ENCODE results near the gene CEACAM4.
"Not testable (repeated sequence)": the region's sequence is repeated elsewhere in the genome, so short reads cannot be mapped to it uniquely, and the experiment has no call there.

CEACAM4 gene

DNA sequence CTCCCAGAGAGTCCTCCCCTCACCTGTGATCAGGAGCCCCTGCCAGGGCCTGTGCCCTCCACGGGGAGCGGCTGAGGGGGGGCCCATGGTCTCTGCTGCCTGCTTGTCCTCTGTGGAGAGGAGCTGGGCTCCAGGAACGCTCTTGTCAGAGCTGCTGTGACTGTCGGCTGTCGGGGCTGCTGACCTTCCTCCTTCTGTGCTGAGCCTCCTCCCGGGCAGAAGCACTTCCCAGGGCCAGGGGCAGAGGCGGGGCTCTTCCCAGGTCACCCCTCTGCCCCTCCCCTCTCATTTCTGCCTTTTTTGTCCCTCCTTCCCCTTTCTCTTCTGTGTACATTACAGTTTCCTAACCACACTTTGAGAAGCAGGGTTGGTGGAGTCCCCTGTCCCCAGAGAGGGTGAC is at the start of gene CEACAM4:
TSS of gene CEACAM4 (minus strand) at position 198 of the 400 bp plus-strand sequence. CDS start at position 87, 111 bp downstream.
- H3K4me3 ChIP-seq (ENCODE audit: low read length), result no peak within 1 kb of the TSS
- no peak for DNase-seq (ENCODE audit: low read depth)
- TF ChIP-seq, protein P1, sequence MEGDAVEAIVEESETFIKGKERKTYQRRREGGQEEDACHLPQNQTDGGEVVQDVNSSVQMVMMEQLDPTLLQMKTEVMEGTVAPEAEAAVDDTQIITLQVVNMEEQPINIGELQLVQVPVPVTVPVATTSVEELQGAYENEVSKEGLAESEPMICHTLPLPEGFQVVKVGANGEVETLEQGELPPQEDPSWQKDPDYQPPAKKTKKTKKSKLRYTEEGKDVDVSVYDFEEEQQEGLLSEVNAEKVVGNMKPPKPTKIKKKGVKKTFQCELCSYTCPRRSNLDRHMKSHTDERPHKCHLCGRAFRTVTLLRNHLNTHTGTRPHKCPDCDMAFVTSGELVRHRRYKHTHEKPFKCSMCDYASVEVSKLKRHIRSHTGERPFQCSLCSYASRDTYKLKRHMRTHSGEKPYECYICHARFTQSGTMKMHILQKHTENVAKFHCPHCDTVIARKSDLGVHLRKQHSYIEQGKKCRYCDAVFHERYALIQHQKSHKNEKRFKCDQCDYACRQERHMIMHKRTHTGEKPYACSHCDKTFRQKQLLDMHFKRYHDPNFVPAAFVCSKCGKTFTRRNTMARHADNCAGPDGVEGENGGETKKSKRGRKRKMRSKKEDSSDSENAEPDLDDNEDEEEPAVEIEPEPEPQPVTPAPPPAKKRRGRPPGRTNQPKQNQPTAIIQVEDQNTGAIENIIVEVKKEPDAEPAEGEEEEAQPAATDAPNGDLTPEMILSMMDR (conservative IDR thresholded peaks at IDR 0.05; ENCODE audit: low read length), result no peak

DNA sequence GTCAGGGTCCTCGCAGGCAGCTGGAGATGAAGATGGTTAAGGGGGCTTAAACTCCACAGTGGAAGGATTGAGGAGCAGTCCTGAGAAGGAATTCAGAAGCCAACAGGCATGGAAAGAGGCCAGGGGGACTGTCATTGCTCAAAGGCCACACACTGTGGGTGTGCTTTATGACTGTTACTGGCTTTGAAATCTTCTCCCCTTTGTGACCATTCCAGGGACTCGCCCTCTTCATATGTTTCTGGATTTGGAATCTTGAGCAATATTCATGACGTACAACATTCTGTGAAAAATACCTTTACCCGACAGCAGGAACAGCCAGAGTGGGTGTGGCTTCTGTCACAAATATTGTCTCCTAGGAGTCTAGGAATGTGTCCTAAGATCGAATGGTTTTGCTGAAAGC is 44.6 kb upstream of the CEACAM4 start:
- DNase-seq (ENCODE audit: low read depth), result no peak
- TF ChIP-seq, protein P1 (conservative IDR thresholded peaks at IDR 0.05; ENCODE audit: low read length), result no peak
- H3K4me3 ChIP-seq (ENCODE audit: low read length), result no peak overlapping the region

DNA sequence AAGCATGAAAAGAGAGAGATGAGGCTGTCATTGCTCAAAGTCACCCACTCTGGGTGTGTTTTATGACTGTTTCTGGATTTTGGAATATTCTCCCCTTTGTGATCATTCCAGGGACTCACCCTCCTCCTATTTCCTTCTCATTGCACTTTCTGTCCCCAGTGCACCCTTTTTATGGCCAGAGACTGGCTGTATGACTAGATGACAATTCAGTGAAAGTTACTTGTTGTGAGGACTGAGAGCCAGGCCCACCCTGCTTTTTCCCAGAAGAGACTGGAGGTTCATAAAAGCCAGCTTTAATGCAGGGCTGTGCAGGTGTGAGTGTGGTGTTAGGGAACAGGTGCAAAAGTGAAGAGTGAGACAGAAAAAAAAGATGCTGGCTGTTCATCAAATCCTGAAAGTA is 43.9 kb upstream of the CEACAM4 start:
- no peak overlapping the region for H3K4me3 ChIP-seq (ENCODE audit: low read length)
- DNase-seq (ENCODE audit: low read depth), result no peak
- TF ChIP-seq, protein P1 (conservative IDR thresholded peaks at IDR 0.05; ENCODE audit: low read length), result no peak

DNA sequence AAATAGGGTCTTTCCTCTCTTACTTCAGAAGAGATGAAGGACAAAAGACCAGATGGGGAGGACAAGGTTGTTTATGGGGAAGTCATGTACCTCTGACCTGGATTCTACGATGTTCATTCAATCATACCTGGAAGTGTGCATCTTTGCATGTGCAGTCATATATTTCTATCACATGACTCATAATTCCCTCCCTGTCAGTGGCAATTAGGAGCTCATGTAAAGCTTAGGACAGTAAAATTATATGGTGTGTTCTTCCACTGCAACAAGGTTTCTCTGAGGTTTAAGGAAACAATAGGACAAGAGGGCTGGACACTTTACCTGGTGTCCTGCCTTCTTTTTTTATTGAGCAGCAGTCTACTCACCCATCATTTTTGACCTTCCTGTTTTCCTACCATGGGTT is 41.4 kb upstream of the CEACAM4 start:
- DNase-seq (ENCODE audit: low read depth), result no peak
- TF ChIP-seq, protein P1 (conservative IDR thresholded peaks at IDR 0.05; ENCODE audit: low read length), result no peak
- H3K4me3 ChIP-seq (ENCODE audit: low read length), result no peak overlapping the region

DNA sequence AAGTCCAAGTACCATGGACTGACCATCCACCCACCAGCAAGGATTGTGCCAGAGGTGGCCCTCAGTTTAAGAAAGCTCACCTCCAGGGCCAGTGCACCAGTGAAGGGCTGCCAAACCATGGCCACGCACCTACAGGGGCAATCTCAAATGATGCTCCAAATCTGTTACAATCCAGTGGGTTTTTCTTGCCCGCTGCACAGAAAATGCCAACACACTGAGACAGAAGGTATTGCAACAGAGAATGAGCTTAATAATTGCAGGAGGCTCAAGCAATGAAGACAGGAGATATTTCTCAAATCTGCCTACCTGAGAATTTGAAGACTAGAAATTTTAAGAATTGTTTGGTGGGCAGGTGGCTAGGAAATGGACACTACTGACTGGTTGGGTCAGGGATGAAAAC is 39.2 kb upstream of the CEACAM4 start:
- DNase-seq (ENCODE audit: low read depth), result no peak
- TF ChIP-seq, protein P1 (conservative IDR thresholded peaks at IDR 0.05; ENCODE audit: low read length), result no peak

DNA sequence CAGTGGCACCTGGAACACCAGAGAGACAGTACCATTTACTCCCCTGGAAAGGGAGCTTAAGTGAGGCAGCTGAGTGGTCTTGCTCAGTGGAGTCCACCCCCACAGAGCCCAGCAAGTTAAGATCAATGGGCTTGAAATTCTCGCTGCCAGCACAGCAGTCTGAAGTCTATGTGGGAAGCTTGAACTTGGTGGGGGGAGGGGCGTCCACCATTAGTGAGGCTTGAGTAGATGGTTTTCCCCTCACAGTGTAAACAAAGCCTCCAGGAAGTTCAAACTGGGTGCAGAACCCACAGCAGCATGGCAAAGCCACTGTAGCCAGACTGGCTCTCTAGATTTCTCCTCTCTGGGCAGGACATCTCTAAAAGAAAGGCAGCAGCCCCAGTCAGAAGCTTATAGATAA is 30.3 kb upstream of the CEACAM4 start:
- H3K4me3 ChIP-seq (ENCODE audit: low read length), result no peak overlapping the region
- no peak for DNase-seq (ENCODE audit: low read depth)
- TF ChIP-seq, protein P1 (conservative IDR thresholded peaks at IDR 0.05; ENCODE audit: low read length), result no peak

More for the DNA sequence above, 39.2 kb upstream of the CEACAM4 start:
- H3K4me3 ChIP-seq (ENCODE audit: low read length), result no peak overlapping the region

DNA sequence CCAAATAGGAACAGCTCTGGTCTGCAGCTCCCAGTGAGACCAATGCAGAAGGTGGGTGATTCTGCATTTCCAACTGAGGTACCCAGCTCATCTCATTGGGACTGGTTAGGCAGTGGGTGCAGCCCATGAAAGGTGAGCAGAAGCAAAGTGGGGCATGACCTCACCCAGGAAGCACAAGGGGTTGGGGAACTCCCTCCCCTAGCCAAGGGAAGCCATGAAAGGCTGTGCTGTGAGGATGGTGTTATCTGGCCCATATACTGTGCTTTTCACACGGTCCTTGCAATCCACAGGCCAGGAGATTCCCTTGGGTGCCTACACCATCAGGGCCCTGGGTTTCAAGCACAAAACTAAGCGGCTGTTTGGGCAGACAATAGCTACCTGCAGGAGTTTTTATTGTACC is 29.9 kb upstream of the CEACAM4 start:
- H3K4me3 ChIP-seq (ENCODE audit: low read length); DNase-seq (ENCODE audit: low read depth): not testable (repeated sequence)

DNA sequence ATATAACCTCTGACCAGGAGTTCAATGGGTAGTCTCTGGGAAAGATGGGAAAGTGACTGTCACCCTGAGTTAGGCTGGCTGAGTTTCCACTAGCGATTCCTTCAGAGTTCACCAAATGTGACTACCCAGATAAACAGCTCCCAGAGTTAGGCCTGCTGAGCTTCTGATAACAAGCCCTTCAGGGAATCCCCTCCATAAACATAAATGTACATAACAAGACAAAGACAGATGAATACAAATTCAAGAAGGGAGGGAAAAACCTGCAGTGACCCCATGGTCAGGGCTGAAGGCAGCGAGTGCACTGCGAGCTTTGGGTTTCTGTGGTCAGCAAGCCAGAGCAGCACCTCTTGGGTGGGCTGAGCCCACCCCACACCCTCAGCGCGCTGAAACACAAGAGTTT is 25.4 kb upstream of the CEACAM4 start:
- no peak for DNase-seq (ENCODE audit: low read depth)
- TF ChIP-seq, protein P1 (conservative IDR thresholded peaks at IDR 0.05; ENCODE audit: low read length), result no peak
- no peak overlapping the region for H3K4me3 ChIP-seq (ENCODE audit: low read length)

All from AG10803 (cell line).